HepG2 (cell line): Measurements from ENCODE around the gene IFNK.

Experiments
- CTCF ChIP-seq: sonication (generic); formaldehyde crosslinking; IDR thresholded peaks from 2 replicates; pipeline ENCODE4 v1.5.0; 2020; ENCODE audit warnings: mild to moderate bottlenecking, missing genetic modification reagents, moderate library complexity
- EZH2 ChIP-seq: conservative IDR thresholded peaks from 2 replicates; pipeline ENCODE4 v1.6.1; 2012; ENCODE audit warnings: mild to moderate bottlenecking, low read depth, low read length, moderate library complexity
- GATA4 ChIP-seq: sonication (generic); IDR thresholded peaks from 2 replicates; pipeline ENCODE4 v1.6.1; 2016; ENCODE audit warnings: antibody characterized with exemption, low read depth, borderline replicate concordance
- MAZ ChIP-seq, 2 experiments: sonication (generic) in 1 of 2; formaldehyde crosslinking in 1 of 2; IDR thresholded peaks; 2 replicates each; pipeline versions ENCODE4 v1.5.0 to v1.6.1; 2012 to 2020; ENCODE audit warnings: low read depth in 2 of 2, mild to moderate bottlenecking in 2 of 2, borderline replicate concordance in 1 of 2, improper control_type of control experiment in 1 of 2, low read length in 1 of 2, missing genetic modification reagents in 1 of 2, moderate library complexity in 1 of 2
- PCBP2 ChIP-seq: fragments of 200-400 bp; formaldehyde crosslinking; optimal IDR thresholded peaks from 2 replicates; pipeline ENCODE3; 2018; ENCODE audit warnings: low read length, low read depth; ENCODE audit not compliant: poor library complexity, severe bottlenecking
- POLR2A ChIP-seq, 2 experiments: IDR thresholded peaks; 2 replicates each; pipeline ENCODE4 v1.6.1; 2011; ENCODE audit warnings: low read depth in 2 of 2, low read length in 2 of 2, mild to moderate bottlenecking in 1 of 2, moderate library complexity in 1 of 2; ENCODE audit not compliant: insufficient read depth in 1 of 2
- SMC3 ChIP-seq: IDR thresholded peaks from 2 replicates; pipeline ENCODE4 v1.6.1; 2011; ENCODE audit warnings: low read length, improper control_type of control experiment
- SP5 ChIP-seq: IDR thresholded peaks from 2 replicates; pipeline ENCODE4 v1.6.1; 2016; ENCODE audit warnings: low read depth, borderline replicate concordance
- TRIM24 ChIP-seq: sonication (generic); formaldehyde crosslinking; IDR thresholded peaks from 2 replicates; pipeline ENCODE4 v1.8.0; 2022; ENCODE audit warnings: mild to moderate bottlenecking, missing genetic modification reagents

- TF ChIP-seq TRIM24 (CRISPR knock-in tag): no peak
- no peak for TF ChIP-seq GATA4
- no peak for TF ChIP-seq SP5 (CRISPR knock-in tag)
- no peak for TF ChIP-seq PCBP2
- TF ChIP-seq EZH2: no peak
- TF ChIP-seq CTCF (CRISPR knock-in tag): no peak
- TF ChIP-seq MAZ (IDR thresholded peaks at IDR 0.05; ENCODE audit: borderline replicate concordance, low read depth, low read length): no peak
- TF ChIP-seq MAZ (CRISPR knock-in tag; IDR thresholded peaks at IDR 0.05; ENCODE audit: low read depth): no peak
- TF ChIP-seq POLR2A (IDR thresholded peaks at IDR 0.05; ENCODE audit: insufficient read depth in 1 of 2, low read depth in 2 of 2, low read length in 2 of 2): no peak
- TF ChIP-seq SMC3: no peak
These were observed 3.1 kb upstream of the IFNK start for GRCh38 chr9:27520986-27521385.
